ENCODE data around the gene KLHL18. TPM values are rescaled to one million over a fixed set of nuclear protein-coding genes. Genes with fewer than 3 reads are reported as not detected.

Gene KLHL18
- total RNA-seq, 2 experiments from 2014 or later = 13.1 to 28.6 TPM

DNA sequence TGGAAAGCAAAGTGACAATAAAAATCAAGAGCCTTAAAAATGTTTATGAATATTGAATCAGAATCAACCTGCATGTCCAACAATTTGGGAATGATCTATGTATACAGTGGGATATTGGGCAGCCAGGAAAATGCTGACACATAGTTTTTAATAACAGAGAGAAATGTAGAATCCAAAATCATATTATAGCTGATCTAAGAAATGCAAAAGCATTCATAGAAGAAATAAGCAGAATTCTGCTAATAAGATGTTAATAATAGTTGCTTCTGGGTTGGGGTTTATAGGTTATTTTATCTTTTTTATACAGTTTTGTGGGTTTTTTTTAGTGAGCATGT is 15.3 kb upstream of the KLHL18 start:
- no TSS peak for BruUV-seq (replicated peaks)
- peak overlapping the region; percentile 20; the same call in 1 of the 2 replicates for H2AFZ ChIP-seq (ENCODE audit: low read length)
- ChIA-PET POLR2A (interaction anchor here (0.7 to 1.2 kb wide), 4 partner anchors 9 to 92 kb away, joined by 3 to 6 read pairs (median 4); no protein-coding TSS in a partner anchor), CTCF (ENCODE audit: unreplicated experiment) (no interaction called here)
- H3K9me3 ChIP-seq (ENCODE audit: low read length) = no peaks in the 10 kb centered on the region
- H3K4me2 ChIP-seq (ENCODE audit: low read length) = no peak overlapping the region; the same call in 1 of the 2 replicates
- H3K36me3 ChIP-seq (ENCODE audit: insufficient read depth, low read length) = no peaks in the 10 kb centered on the region
- H3K4me3 ChIP-seq (ENCODE audit: low read depth, low read length, poor library complexity, severe bottlenecking) = no peak overlapping the region
- DNase-seq (ENCODE audit: low spot score) = no peak
- no peaks in the 10 kb centered on the region for H4K20me1 ChIP-seq (ENCODE audit: insufficient read depth, low read length)
- no peaks in the 10 kb centered on the region for H3K79me2 ChIP-seq (ENCODE audit: insufficient read depth, low read depth, low read length)
- H3K4me1 ChIP-seq (ENCODE audit: insufficient read depth, low read length, poor library complexity, severe bottlenecking) = peaks cover 12% of the 10 kb centered on the region
- no peak for TF ChIP-seq EZH2phosphoT487 (IDR thresholded peaks at IDR 0.05; ENCODE audit: borderline replicate concordance, low read depth, low read length)
- TF ChIP-seq, protein P1, sequence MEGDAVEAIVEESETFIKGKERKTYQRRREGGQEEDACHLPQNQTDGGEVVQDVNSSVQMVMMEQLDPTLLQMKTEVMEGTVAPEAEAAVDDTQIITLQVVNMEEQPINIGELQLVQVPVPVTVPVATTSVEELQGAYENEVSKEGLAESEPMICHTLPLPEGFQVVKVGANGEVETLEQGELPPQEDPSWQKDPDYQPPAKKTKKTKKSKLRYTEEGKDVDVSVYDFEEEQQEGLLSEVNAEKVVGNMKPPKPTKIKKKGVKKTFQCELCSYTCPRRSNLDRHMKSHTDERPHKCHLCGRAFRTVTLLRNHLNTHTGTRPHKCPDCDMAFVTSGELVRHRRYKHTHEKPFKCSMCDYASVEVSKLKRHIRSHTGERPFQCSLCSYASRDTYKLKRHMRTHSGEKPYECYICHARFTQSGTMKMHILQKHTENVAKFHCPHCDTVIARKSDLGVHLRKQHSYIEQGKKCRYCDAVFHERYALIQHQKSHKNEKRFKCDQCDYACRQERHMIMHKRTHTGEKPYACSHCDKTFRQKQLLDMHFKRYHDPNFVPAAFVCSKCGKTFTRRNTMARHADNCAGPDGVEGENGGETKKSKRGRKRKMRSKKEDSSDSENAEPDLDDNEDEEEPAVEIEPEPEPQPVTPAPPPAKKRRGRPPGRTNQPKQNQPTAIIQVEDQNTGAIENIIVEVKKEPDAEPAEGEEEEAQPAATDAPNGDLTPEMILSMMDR (conservative IDR thresholded peaks at IDR 0.05; ENCODE audit: low read length) = no peak
- no peak overlapping the region for H3K27ac ChIP-seq (ENCODE audit: low read depth, low read length, poor library complexity, severe bottlenecking)
- no peaks in the 10 kb centered on the region for H3K9me2 ChIP-seq (ENCODE audit: insufficient read depth, low read length)
- intact Hi-C loops (cut with micrococcal nuclease; ENCODE audit: unreplicated experiment) = loop anchor here (5.0 kb wide), 1 partner anchor 55 kb away; no protein-coding TSS in a partner anchor

DNA sequence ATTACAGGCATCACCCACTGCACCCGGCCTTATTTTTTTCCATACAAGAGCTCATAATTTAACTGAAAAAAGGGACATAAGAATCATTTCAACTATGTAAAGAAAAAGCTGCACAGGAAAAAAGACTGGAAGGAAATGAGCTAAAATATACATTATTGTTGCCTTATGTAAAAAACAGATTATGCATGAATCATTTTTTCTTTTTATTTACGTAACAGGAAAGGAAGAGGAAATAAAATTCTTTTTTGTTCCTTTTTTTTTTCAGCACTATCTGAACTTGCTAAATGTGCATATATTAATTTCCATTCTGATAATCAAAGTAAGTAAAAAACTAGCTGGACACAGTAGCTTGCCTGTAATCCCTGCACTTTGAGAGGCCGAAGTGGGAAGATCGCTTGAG is 12.2 kb upstream of the KLHL18 start:
- Histone ChIP-seq H3K4me1 (ENCODE audit: insufficient read depth, low read length, poor library complexity, severe bottlenecking) (peaks cover 12% of the 10 kb centered on the region), H4K20me1 (ENCODE audit: insufficient read depth, low read length) (no peaks in the 10 kb centered on the region), H3K27ac (ENCODE audit: low read depth, low read length, poor library complexity, severe bottlenecking) (no peak overlapping the region), H3K36me3 (ENCODE audit: insufficient read depth, low read length) (no peaks in the 10 kb centered on the region), H3K4me3 (ENCODE audit: low read depth, low read length, poor library complexity, severe bottlenecking) (no peak overlapping the region), H2AFZ (ENCODE audit: low read length) (no peak overlapping the region), H3K4me2 (ENCODE audit: low read length) (no peak overlapping the region), H3K79me2 (ENCODE audit: insufficient read depth, low read depth, low read length) (no peaks in the 10 kb centered on the region), H3K9me3 (ENCODE audit: low read length) (no peaks in the 10 kb centered on the region), H3K9me2 (ENCODE audit: insufficient read depth, low read length) (no peaks in the 10 kb centered on the region)
- intact Hi-C loops (cut with micrococcal nuclease; ENCODE audit: unreplicated experiment) = no loop called here
- TF ChIP-seq EZH2phosphoT487 (IDR thresholded peaks at IDR 0.05; ENCODE audit: borderline replicate concordance, low read depth, low read length) = no peak
- TF ChIP-seq, protein P1 (conservative IDR thresholded peaks at IDR 0.05; ENCODE audit: low read length) = no peak
- BruUV-seq (replicated peaks) = no TSS peak
- DNase-seq (ENCODE audit: low spot score) = no peak
- ChIA-PET POLR2A (interaction anchor here (0.7 to 1.5 kb wide), 3 partner anchors 10 to 114 kb away, joined by 4 to 6 read pairs (median 5); no protein-coding TSS in a partner anchor), CTCF (ENCODE audit: unreplicated experiment) (no interaction called here)

DNA sequence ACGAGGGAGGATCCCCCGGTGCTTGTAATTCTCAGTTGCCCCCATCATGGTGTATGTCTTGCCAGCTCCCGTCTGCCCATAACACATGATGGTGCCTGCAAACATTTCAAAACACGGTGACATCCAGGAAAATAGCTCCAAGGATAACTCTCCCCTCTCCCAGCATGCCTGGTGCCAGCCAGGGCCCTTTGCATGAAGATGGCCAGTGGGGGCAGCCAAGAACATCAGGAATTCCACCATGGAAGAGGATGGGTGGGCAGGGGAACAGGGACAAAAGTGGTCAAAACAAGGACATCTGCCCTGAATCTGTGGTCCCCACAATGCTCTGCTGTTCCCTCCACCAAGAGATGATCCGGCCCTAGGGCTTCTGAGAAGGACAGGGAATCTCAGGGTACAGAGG is 9.2 kb upstream of the KLHL18 start:
- BruUV-seq (replicated peaks) = no TSS peak
- no peak overlapping the region for H2AFZ ChIP-seq (ENCODE audit: low read length)
- POLR2A ChIA-PET = no interaction called here
- TF ChIP-seq EZH2phosphoT487 (IDR thresholded peaks at IDR 0.05; ENCODE audit: borderline replicate concordance, low read depth, low read length) = no peak
- TF ChIP-seq, protein P1 (conservative IDR thresholded peaks at IDR 0.05; ENCODE audit: low read length) = no peak
- no peak for DNase-seq (ENCODE audit: low spot score)
- H3K4me1 ChIP-seq (ENCODE audit: insufficient read depth, low read length, poor library complexity, severe bottlenecking) = no peaks in the 10 kb centered on the region
- no peak overlapping the region for H3K4me3 ChIP-seq (ENCODE audit: low read depth, low read length, poor library complexity, severe bottlenecking)
- H3K36me3 ChIP-seq (ENCODE audit: insufficient read depth, low read length) = no peaks in the 10 kb centered on the region; the same call in 1 of the 2 replicates
- H3K27ac ChIP-seq (ENCODE audit: low read depth, low read length, poor library complexity, severe bottlenecking) = no peak overlapping the region
- H3K9me3 ChIP-seq (ENCODE audit: low read length) = no peaks in the 10 kb centered on the region
- no peaks in the 10 kb centered on the region for H4K20me1 ChIP-seq (ENCODE audit: insufficient read depth, low read length)
- no peaks in the 10 kb centered on the region for H3K79me2 ChIP-seq (ENCODE audit: insufficient read depth, low read depth, low read length)
- H3K4me2 ChIP-seq (ENCODE audit: low read length) = no peak overlapping the region
- CTCF ChIA-PET (ENCODE audit: unreplicated experiment) = no interaction called here
- no peaks in the 10 kb centered on the region for H3K9me2 ChIP-seq (ENCODE audit: insufficient read depth, low read length)
- intact Hi-C loops (cut with micrococcal nuclease; ENCODE audit: unreplicated experiment) = no loop called here

Data from OCI-LY7 (cell line).